ENCODE measurements around the gene RAPGEF1.

RAPGEF1 gene

DNA sequence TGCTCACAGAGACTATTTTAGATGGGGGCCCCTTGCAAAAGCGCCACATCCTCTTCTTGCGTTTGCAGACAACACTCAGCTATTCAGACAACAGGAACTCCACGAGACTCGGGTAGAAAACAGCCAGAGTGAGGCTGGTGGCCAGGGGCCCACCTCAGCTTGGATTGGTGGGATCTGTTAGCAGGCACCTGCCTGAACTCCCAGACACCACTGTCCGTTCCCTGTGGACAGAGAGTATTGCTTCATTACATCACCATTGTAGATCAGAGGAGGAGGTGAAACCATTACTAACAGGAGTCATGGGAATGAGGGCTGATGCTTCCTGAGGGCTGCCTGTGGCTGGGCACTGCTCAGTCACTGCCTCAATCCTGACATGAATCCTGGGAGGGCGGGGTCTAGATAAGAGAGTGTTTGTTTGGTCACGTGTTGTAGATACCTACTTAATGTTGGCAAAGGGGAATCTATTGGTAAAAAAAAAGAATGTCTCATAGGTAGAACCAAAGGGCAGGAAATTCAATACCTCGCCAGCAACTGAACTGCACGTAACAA, 4.4 kb upstream of the RAPGEF1 start (continued):
- TF ChIP-seq ZNF654 (tag by site-specific recombination; IDR thresholded peaks at IDR 0.05; ENCODE audit: low read depth) (no peak), SP2 (tag by site-specific recombination; IDR thresholded peaks at IDR 0.05) (0 out of 2 replicates have a peak, but pooled peaks have one; percentile 10), ZNF146 (tag by site-specific recombination; IDR thresholded peaks at IDR 0.05) (no peak), ZNF354C (tag by site-specific recombination; IDR thresholded peaks at IDR 0.05; ENCODE audit: borderline replicate concordance, low read depth) (no peak), ZNF514 (tag by site-specific recombination; IDR thresholded peaks at IDR 0.05) (no peak), ZNF138 (tag by site-specific recombination; IDR thresholded peaks at IDR 0.05; ENCODE audit: borderline replicate concordance) (no peak), ZNF624 (tag by site-specific recombination; IDR thresholded peaks at IDR 0.05) (no peak), ZNF221 (tag by site-specific recombination; IDR thresholded peaks at IDR 0.05; ENCODE audit: borderline replicate concordance) (no peak), MEIS1 (CRISPR knock-in tag; IDR thresholded peaks at IDR 0.05; ENCODE audit: borderline replicate concordance) (no peak), KLF16 (tag by site-specific recombination; IDR thresholded peaks at IDR 0.05) (no peak)
- TF ChIP-seq, protein P1, sequence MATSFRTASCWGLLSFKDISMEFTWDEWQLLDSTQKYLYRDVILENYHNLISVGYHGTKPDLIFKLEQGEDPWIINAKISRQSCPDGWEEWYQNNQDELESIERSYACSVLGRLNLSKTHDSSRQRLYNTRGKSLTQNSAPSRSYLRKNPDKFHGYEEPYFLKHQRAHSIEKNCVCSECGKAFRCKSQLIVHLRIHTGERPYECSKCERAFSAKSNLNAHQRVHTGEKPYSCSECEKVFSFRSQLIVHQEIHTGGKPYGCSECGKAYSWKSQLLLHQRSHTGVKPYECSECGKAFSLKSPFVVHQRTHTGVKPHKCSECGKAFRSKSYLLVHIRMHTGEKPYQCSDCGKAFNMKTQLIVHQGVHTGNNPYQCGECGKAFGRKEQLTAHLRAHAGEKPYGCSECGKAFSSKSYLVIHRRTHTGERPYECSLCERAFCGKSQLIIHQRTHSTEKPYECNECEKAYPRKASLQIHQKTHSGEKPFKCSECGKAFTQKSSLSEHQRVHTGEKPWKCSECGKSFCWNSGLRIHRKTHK (tag by site-specific recombination; IDR thresholded peaks at IDR 0.05) = no peak
- TF ChIP-seq, protein P2, sequence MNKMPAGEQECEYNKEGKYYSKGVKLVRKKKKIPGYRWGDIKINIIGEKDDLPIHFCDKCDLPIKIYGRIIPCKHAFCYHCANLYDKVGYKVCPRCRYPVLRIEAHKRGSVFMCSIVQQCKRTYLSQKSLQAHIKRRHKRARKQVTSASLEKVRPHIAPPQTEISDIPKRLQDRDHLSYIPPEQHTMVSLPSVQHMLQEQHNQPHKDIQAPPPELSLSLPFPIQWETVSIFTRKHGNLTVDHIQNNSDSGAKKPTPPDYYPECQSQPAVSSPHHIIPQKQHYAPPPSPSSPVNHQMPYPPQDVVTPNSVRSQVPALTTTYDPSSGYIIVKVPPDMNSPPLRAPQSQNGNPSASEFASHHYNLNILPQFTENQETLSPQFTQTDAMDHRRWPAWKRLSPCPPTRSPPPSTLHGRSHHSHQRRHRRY (tag by site-specific recombination; IDR thresholded peaks at IDR 0.05) = no peak
- TF ChIP-seq, protein P3, sequence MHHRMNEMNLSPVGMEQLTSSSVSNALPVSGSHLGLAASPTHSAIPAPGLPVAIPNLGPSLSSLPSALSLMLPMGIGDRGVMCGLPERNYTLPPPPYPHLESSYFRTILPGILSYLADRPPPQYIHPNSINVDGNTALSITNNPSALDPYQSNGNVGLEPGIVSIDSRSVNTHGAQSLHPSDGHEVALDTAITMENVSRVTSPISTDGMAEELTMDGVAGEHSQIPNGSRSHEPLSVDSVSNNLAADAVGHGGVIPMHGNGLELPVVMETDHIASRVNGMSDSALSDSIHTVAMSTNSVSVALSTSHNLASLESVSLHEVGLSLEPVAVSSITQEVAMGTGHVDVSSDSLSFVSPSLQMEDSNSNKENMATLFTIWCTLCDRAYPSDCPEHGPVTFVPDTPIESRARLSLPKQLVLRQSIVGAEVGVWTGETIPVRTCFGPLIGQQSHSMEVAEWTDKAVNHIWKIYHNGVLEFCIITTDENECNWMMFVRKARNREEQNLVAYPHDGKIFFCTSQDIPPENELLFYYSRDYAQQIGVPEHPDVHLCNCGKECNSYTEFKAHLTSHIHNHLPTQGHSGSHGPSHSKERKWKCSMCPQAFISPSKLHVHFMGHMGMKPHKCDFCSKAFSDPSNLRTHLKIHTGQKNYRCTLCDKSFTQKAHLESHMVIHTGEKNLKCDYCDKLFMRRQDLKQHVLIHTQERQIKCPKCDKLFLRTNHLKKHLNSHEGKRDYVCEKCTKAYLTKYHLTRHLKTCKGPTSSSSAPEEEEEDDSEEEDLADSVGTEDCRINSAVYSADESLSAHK (tag by site-specific recombination; IDR thresholded peaks at IDR 0.05) = no peak
- TF ChIP-seq, protein P4, sequence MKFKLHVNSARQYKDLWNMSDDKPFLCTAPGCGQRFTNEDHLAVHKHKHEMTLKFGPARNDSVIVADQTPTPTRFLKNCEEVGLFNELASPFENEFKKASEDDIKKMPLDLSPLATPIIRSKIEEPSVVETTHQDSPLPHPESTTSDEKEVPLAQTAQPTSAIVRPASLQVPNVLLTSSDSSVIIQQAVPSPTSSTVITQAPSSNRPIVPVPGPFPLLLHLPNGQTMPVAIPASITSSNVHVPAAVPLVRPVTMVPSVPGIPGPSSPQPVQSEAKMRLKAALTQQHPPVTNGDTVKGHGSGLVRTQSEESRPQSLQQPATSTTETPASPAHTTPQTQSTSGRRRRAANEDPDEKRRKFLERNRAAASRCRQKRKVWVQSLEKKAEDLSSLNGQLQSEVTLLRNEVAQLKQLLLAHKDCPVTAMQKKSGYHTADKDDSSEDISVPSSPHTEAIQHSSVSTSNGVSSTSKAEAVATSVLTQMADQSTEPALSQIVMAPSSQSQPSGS (tag by site-specific recombination; IDR thresholded peaks at IDR 0.05; ENCODE audit: low read depth) = 0 out of 2 replicates have a peak, but pooled peaks have one; percentile 37

DNA sequence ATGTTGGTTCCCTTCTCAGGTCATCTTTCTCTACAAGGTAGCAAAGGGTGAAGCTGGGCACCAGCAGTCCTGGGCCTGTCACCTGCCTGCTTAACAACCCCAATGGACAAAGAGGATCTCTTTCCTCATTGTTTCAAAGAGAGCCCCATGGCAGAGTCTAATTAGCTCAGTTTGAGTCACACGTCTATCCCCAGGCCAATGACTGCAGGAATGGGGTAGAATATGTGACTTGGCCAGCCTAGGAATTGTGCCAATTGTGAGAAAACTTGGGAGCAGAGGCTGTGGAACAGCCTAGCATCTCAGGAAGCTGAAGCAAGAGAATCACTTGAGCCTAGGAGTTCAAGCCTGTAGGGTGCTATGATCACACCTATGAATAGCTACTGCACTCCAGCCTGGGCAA, 3.6 kb upstream of the RAPGEF1 start:
- ChIA-PET CTCF (interaction anchor here (0.6 to 9.6 kb wide), 11 partner anchors 11 to 697 kb away, joined by 3 to 193 read pairs (median 5); no protein-coding TSS in a partner anchor), POLR2A (interaction anchor here (1.9 kb wide), 1 partner anchor 10 kb away, joined by 4 read pairs; no protein-coding TSS in a partner anchor)
- no peak for TF ChIP-seq ZNF501 (tag by site-specific recombination; IDR thresholded peaks at IDR 0.05)
- no peak for TF ChIP-seq ZNF76 (tag by site-specific recombination; IDR thresholded peaks at IDR 0.05; ENCODE audit: borderline replicate concordance, low read depth)
- TF ChIP-seq SCRT1 (tag by site-specific recombination; IDR thresholded peaks at IDR 0.05; ENCODE audit: borderline replicate concordance) = no peak
- TF ChIP-seq ZNF521 (tag by site-specific recombination; IDR thresholded peaks at IDR 0.05) = no peak
- TF ChIP-seq ZNF211 (tag by site-specific recombination; IDR thresholded peaks at IDR 0.05; ENCODE audit: low read depth) = no peak
- Histone ChIP-seq H3K27ac (ENCODE audit: extremely low read depth, low read depth, low read length) (no peak overlapping the region), H3K36me3 (ENCODE audit: control insufficient read depth in 2 of 2, insufficient read depth in 1 of 2, low read length in 2 of 2) (no peaks in the 10 kb centered on the region), H3K4me1 (ENCODE audit: control insufficient read depth, insufficient read depth, low read length) (no peaks in the 10 kb centered on the region), H3K9me3 (ENCODE audit: control insufficient read depth, insufficient read depth, low read depth, low read length) (no peaks in the 10 kb centered on the region), H3K4me3 (ENCODE audit: low read depth, low read length) (no peak overlapping the region)
